ENCODE results near the gene CEP57L1. TPM values are rescaled to one million over a fixed set of nuclear protein-coding genes. Genes with fewer than 3 reads are reported as not detected.
A peak's percentile ranks its signal among the peaks of the same experiment; 100 is the strongest.
"Not testable (repeated sequence)": the region's sequence is repeated elsewhere in the genome, so short reads cannot be mapped to it uniquely, and the experiment has no call there.

Gene CEP57L1
- total RNA-seq, 1 donor from 2014 or later = 9.7 TPM

DNA sequence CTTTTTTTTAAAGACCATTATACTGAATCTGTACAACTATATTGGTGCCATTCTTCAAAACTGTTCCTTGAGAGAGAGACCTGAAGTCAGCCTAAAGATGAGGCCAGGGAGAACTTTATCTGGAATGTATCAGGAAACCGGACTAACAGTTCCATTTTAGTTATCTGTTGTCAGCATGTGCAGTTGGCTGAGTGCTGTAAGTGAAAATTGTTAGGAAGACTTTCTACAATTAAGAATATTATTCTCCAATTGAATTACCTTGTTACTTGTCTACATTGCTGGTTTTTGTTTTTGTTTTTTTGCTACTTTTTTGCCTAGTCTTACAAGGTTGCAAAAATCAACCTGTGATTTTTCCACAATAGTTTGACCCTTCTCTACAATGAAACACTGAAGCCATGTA lies 7.5 kb downstream of the CEP57L1 start:
- intact Hi-C loops (cut with DNase I) = no loop called here
- H3K4me1 ChIP-seq = no peaks in the 10 kb centered on the region
- H3K4me3 ChIP-seq = no peak overlapping the region
- DNase-seq (no peak), ATAC-seq (no peak)
- H3K27me3 ChIP-seq = no peaks in the 10 kb centered on the region
- TF ChIP-seq, protein P1, sequence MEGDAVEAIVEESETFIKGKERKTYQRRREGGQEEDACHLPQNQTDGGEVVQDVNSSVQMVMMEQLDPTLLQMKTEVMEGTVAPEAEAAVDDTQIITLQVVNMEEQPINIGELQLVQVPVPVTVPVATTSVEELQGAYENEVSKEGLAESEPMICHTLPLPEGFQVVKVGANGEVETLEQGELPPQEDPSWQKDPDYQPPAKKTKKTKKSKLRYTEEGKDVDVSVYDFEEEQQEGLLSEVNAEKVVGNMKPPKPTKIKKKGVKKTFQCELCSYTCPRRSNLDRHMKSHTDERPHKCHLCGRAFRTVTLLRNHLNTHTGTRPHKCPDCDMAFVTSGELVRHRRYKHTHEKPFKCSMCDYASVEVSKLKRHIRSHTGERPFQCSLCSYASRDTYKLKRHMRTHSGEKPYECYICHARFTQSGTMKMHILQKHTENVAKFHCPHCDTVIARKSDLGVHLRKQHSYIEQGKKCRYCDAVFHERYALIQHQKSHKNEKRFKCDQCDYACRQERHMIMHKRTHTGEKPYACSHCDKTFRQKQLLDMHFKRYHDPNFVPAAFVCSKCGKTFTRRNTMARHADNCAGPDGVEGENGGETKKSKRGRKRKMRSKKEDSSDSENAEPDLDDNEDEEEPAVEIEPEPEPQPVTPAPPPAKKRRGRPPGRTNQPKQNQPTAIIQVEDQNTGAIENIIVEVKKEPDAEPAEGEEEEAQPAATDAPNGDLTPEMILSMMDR (IDR thresholded peaks at IDR 0.05) = no peak
- H3K36me3 ChIP-seq = no peaks in the 10 kb centered on the region
- no peaks in the 10 kb centered on the region for H3K9me3 ChIP-seq
- no peak overlapping the region for H3K27ac ChIP-seq

DNA sequence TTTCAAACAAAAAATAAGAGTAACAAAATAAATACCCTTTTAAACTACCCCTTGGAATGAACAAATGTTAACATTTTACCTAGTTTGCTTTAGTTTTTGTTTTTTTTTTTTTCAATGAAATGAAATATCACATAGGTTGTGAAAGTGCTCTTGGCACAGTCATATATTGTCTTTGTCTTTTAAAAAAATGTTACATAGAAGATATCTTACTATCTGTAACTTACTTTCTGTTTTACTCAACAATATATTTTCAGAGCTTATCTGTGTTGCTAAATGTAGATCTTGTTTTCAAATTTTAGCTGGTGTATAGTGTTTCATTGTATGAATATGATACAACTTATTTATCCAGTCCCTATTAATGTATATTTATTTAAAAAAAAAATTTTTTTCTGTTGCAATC lies 8.6 kb downstream of the CEP57L1 start:
- H3K27ac ChIP-seq = no peak overlapping the region
- TF ChIP-seq, protein P1 (IDR thresholded peaks at IDR 0.05) = no peak
- H3K4me3 ChIP-seq = no peak overlapping the region
- H3K9me3 ChIP-seq = no peaks in the 10 kb centered on the region
- no peaks in the 10 kb centered on the region for H3K36me3 ChIP-seq
- H3K4me1 ChIP-seq = no peaks in the 10 kb centered on the region
- DNase-seq (no peak), ATAC-seq (no peak)
- no peaks in the 10 kb centered on the region for H3K27me3 ChIP-seq
- intact Hi-C loops (cut with DNase I) = no loop called here

DNA sequence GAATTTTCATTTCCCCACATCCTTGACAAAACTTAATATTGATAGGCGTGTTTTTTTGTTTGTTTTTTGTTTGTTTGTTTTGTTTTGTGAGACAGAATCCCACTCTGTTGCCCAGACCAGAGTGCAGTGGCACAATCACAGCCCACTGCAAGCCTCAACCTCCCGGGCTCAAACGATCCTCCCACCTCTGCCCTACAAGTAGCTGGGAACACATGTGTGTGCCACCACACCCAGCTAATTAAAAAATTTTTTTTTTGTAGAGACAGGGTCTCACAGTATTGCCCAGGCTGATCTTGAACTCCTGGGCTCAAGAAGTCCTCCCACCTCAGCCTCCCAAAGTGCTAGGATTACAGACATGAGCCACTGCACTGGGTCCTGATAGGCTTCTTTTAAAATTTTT lies 9.2 kb downstream of the CEP57L1 start:
- Histone ChIP-seq H3K27me3 (no peaks in the 10 kb centered on the region), H3K27ac (no peak overlapping the region), H3K4me1 (no peaks in the 10 kb centered on the region), H3K36me3 (no peaks in the 10 kb centered on the region), H3K9me3 (no peaks in the 10 kb centered on the region), H3K4me3 (no peak overlapping the region)
- ATAC-seq (no peak), DNase-seq (no peak)
- intact Hi-C loops (cut with DNase I) = no loop called here
- TF ChIP-seq, protein P1 (IDR thresholded peaks at IDR 0.05) = no peak

DNA sequence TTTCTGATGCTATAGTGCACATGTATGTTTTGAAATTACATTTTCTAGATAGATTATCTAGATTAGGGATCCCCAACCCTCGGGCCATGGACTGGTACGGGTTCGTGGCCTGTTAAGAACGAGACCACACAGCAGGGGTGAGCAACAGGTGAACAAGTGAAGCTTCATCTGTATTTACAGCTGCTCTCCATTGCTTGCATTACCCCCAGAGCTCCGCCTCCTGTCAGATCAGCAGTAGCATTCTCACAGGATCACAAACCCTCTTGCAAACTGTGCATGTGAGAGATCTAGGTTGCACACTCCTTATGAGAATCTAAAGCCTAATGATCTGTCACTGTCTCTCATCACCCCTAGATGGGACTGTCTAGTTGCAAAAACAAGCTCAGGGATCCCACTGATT lies 10.4 kb downstream of the CEP57L1 start:
- Histone ChIP-seq H3K27ac (no peak overlapping the region), H3K4me1 (no peaks in the 10 kb centered on the region), H3K36me3 (no peaks in the 10 kb centered on the region), H3K27me3 (no peaks in the 10 kb centered on the region), H3K4me3 (no peak overlapping the region), H3K9me3 (peaks cover 3% of the 10 kb centered on the region)
- ATAC-seq (no peak), DNase-seq (no peak)
- intact Hi-C loops (cut with DNase I) = no loop called here
- TF ChIP-seq, protein P1 (IDR thresholded peaks at IDR 0.05) = no peak

DNA sequence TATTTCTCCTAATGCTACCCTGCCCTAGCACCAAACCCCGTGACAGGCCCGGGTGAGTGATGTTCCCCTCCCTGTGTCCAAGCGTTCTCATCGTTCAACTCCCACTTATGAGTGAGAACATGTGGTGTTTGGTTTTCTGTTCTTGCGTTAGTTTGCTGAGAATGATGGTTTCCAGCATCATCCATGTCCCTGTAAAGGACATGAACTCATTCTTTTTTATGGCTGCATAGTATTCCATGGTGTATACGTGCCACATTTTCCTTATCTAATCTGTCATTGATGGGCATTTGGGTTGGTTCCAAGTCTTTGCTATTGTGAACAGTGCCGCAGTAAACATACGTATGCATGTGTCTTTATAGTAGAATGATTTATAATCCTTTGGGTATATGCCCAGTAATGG lies 14.4 kb downstream of the CEP57L1 start:
- DNase-seq; H3K27ac ChIP-seq; H3K4me1 ChIP-seq; intact Hi-C loops (cut with DNase I); H3K4me3 ChIP-seq; H3K36me3 ChIP-seq; H3K9me3 ChIP-seq; H3K27me3 ChIP-seq; ATAC-seq: not testable (repeated sequence)

DNA sequence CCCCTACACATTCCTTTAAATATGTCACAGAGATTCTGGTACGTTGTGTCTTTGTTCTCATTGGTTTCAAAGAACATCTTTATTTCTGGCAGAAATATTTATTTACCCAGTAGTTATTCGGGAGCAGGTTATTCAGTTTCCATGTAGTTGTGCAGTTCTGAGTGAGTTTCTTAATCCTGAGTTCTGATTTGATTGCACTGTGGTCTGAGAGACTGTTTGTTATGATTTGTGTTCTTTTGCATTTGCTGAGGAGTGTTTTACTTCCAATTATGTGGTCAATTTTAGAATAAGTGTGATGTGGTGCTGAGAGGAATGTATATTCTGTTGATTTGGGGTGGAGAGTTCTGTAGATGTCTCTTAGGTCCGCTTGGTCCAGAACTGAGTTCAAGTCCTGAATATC lies 17.4 kb downstream of the CEP57L1 start:
- H3K27ac ChIP-seq; intact Hi-C loops (cut with DNase I); H3K9me3 ChIP-seq; H3K27me3 ChIP-seq; H3K36me3 ChIP-seq; H3K4me1 ChIP-seq; DNase-seq; H3K4me3 ChIP-seq; ATAC-seq: not testable (repeated sequence)

DNA sequence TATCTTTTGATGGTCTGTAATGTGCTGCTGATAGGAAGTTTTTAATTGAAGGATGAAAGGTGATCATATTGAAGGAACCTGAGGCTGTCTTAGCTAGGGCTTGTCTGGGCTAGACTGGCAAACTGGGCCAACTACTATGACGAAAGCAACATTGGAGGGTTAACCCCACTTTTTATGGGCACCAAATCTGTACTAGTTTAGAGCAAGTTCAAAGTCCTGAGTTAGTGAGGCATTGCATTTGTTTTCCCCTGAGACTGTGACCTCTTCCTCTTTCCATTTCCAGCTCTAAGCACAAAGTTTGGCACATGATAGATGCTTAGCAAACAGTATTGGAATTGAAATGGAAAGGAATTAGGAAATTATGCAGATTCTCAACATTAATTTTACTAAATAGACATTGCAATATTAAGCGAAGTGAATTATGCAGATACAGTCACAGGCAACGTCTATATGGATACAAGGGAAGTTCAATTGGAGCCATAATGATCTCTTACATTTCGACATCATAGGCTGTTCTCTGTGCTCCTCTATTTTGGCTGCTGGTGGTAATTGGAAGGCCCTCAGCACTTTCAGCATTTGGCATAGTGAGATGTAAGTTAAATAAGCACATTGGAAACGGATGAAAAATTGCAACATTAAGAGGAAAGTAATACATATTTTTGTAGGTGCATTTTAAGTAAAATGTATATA lies 22.2 kb downstream of the CEP57L1 start:
- Histone ChIP-seq H3K4me3 (no peak overlapping the region), H3K27me3 (no peaks in the 10 kb centered on the region), H3K9me3 (no peaks in the 10 kb centered on the region), H3K27ac (no peak overlapping the region), H3K4me1 (peaks cover 13% of the 10 kb centered on the region), H3K36me3 (no peaks in the 10 kb centered on the region)
- intact Hi-C loops (cut with DNase I) = no loop called here
- DNase-seq = no peak
- TF ChIP-seq, protein P1 (IDR thresholded peaks at IDR 0.05) = no peak
- peak; percentile 34 for ATAC-seq
